ENCODE results near the gene ERCC2.

The ERCC2 gene

DNA sequence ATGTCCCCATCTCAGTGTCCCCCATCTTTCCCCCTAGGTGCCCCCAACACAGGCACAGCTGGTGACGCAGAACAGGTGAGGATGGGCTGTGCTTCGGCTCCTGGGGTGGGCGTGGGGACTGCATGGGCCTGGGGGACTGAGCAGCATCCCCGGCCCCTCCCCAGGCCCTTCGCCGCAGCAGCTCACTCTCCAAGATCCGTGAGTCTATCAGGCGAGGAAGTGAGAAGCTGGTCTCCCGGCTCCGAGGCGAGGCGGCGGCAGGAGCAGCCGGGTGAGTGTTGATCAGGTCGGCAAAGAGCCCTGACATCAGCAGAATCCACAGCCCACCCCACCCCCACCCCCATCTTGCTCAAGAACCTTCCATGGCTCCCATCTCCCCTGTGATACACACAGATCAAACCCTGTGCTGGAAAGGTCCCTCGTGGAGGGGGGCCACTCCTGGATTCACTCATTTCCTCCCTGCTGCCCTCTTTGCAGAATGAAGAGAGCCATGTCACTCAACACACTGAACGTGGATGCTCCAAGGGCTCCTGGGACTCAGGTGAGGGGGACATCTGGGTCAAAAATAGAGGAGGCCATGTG, 19.8 kb downstream of the ERCC2 start:
- Histone ChIP-seq H3K9me3 (ENCODE audit: control extremely low read depth in 1 of 5, control insufficient read depth in 4 of 5, insufficient read depth in 2 of 5, low read depth in 1 of 5, low read length in 4 of 5) (no peaks in the 10 kb centered on the region), H3K4me1 (ENCODE audit: control extremely low read depth in 1 of 4, control insufficient read depth in 4 of 4, insufficient read depth in 4 of 4, low read length in 3 of 4) (no peaks in the 10 kb centered on the region), H3K36me3 (ENCODE audit: control insufficient read depth in 4 of 4, insufficient read depth in 4 of 4, low read length in 3 of 4) (peaks cover 0 to 43% (median 22%) of the 10 kb centered on the region in 4 experiments), H3K27me3 (replicated peaks in 2 of 5; ENCODE audit: control insufficient read depth in 4 of 5, insufficient read depth in 5 of 5, low read length in 4 of 5) (peaks cover 0 to 26% (median 3%) of the 10 kb centered on the region in 5 experiments), H3K27ac (ENCODE audit: insufficient read depth in 1 of 2, low read depth in 1 of 2, low read length in 2 of 2, poor library complexity in 1 of 2, severe bottlenecking in 2 of 2) (no peak overlapping the region), H3K4me3 (ENCODE audit: control insufficient read depth in 1 of 7, extremely low read depth in 1 of 7, insufficient read depth in 4 of 7, low read depth in 2 of 7, low read length in 6 of 7) (no peak overlapping the region)
- ChIA-PET POLR2A (no interaction called here), CTCF (interaction anchor here (1.2 kb wide), 1 partner anchor 11 kb away, joined by 3 read pairs; no protein-coding TSS in a partner anchor)
- DNase-seq, result no peak
- 90% methylated on average over 9 of the region's 17 CpGs for WGBS (ENCODE audit: insufficient coverage)

DNA sequence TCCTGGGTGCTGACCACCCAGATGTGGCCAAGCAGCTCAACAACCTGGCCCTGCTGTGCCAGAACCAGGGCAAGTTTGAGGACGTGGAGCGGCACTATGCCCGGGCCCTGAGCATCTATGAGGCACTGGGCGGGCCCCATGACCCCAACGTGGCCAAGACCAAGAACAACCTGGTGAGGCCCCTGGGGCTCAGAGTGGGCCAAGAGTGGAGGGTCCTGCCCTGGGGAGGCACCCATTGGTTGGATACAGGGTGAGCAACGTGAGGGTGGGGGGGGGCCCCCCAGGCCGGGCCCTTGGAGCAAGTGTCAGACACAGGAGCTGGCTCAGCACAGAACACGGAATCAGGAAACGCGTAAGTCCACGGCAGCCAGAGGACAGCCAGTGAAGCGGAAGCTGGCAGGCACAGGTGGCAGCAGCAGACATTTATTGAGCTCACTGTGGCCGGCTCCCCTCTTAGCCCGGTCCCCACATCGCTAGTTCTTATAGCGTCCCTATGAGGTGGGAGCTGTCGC, 20.9 kb downstream of the ERCC2 start:
- 94% methylated on average over 14 of the region's 17 CpGs for WGBS (ENCODE audit: insufficient coverage)
- no peak overlapping the region for H3K27ac ChIP-seq (ENCODE audit: insufficient read depth in 1 of 2, low read depth in 1 of 2, low read length in 2 of 2, poor library complexity in 1 of 2, severe bottlenecking in 2 of 2)
- H3K36me3 ChIP-seq (ENCODE audit: control insufficient read depth in 4 of 4, insufficient read depth in 4 of 4, low read length in 3 of 4), result peaks cover 0 to 35% (median 20%) of the 10 kb centered on the region in 4 experiments
- ChIA-PET CTCF (interaction anchor here (1.2 kb wide), 1 partner anchor 12 kb away, joined by 3 read pairs; no protein-coding TSS in a partner anchor), POLR2A (interaction anchor here (0.7 kb wide), 1 partner anchor 22 kb away, joined by 6 read pairs; no protein-coding TSS in a partner anchor)
- peaks cover 0 to 35% (median 6%) of the 10 kb centered on the region in 5 experiments for H3K27me3 ChIP-seq (replicated peaks in 2 of 5; ENCODE audit: control insufficient read depth in 4 of 5, insufficient read depth in 5 of 5, low read length in 4 of 5)
- no peaks in the 10 kb centered on the region for H3K9me3 ChIP-seq (ENCODE audit: control extremely low read depth in 1 of 5, control insufficient read depth in 4 of 5, insufficient read depth in 2 of 5, low read depth in 1 of 5, low read length in 4 of 5)
- H3K4me3 ChIP-seq (ENCODE audit: control insufficient read depth in 1 of 7, extremely low read depth in 1 of 7, insufficient read depth in 4 of 7, low read depth in 2 of 7, low read length in 6 of 7), result no peak overlapping the region
- no peak for DNase-seq
- no peaks in the 10 kb centered on the region for H3K4me1 ChIP-seq (ENCODE audit: control extremely low read depth in 1 of 4, control insufficient read depth in 4 of 4, insufficient read depth in 4 of 4, low read length in 3 of 4)

GRCh38 chr19:45349126-45349415, 21.3 kb downstream of the ERCC2 start:
- Histone ChIP-seq H3K27me3 (replicated peaks in 2 of 5; ENCODE audit: control insufficient read depth in 4 of 5, insufficient read depth in 5 of 5, low read length in 4 of 5) (peaks cover 0 to 37% (median 6%) of the 10 kb centered on the region in 5 experiments), H3K36me3 (ENCODE audit: control insufficient read depth in 4 of 4, insufficient read depth in 4 of 4, low read length in 3 of 4) (peaks cover 0 to 32% (median 18%) of the 10 kb centered on the region in 4 experiments), H3K9me3 (ENCODE audit: control extremely low read depth in 1 of 5, control insufficient read depth in 4 of 5, insufficient read depth in 2 of 5, low read depth in 1 of 5, low read length in 4 of 5) (no peaks in the 10 kb centered on the region), H3K4me3 (ENCODE audit: control insufficient read depth in 1 of 7, extremely low read depth in 1 of 7, insufficient read depth in 4 of 7, low read depth in 2 of 7, low read length in 6 of 7) (no peak overlapping the region), H3K4me1 (ENCODE audit: control extremely low read depth in 1 of 4, control insufficient read depth in 4 of 4, insufficient read depth in 4 of 4, low read length in 3 of 4) (no peaks in the 10 kb centered on the region), H3K27ac (ENCODE audit: insufficient read depth in 1 of 2, low read depth in 1 of 2, low read length in 2 of 2, poor library complexity in 1 of 2, severe bottlenecking in 2 of 2) (no peak overlapping the region)
- 74% methylated on average over 3 of the region's 3 CpGs for WGBS (ENCODE audit: insufficient coverage)
- POLR2A ChIA-PET, result no interaction called here
- CTCF ChIA-PET, result no interaction called here
- DNase-seq, result no peak

DNA sequence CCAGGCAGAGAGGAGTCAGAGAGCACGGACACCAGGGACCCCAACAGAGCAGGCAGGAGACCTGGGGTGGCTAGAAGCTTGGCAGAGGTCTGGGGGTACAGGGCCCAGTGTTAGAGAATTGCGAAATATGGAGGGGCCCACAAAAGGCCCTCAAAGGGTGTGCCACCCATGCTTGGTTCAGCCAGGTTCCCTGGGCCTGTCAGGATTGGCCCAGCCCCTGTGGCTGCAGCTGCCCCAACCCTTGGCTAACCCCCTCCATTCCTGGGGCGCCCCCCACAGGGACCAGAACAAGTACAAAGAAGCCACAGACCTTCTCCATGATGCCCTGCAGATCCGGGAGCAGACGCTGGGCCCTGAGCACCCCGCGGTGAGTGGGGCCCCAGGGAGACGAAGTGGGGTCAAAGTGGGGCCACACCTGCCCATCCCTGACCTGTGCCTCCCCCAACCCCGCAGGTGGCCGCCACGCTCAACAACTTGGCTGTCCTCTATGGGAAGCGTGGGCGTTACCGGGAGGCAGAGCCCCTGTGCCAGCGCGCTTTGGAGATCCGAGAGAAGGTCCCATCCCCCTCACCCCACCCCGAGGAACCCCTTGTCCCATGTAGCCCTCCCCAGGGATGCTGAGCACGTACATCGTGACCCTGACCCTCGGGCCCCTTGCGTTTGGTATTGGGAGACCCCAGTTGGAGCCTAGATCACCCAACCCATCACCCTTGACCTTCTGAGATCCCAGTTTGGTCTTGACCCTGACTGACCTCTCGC, 21.8 kb downstream of the ERCC2 start:
- Histone ChIP-seq H3K9me3 (ENCODE audit: control extremely low read depth in 1 of 5, control insufficient read depth in 4 of 5, insufficient read depth in 2 of 5, low read depth in 1 of 5, low read length in 4 of 5) (no peaks in the 10 kb centered on the region), H3K36me3 (ENCODE audit: control insufficient read depth in 4 of 4, insufficient read depth in 4 of 4, low read length in 3 of 4) (peaks cover 0 to 28% (median 15%) of the 10 kb centered on the region in 4 experiments), H3K4me3 (ENCODE audit: control insufficient read depth in 1 of 7, extremely low read depth in 1 of 7, insufficient read depth in 4 of 7, low read depth in 2 of 7, low read length in 6 of 7) (no peak overlapping the region), H3K4me1 (ENCODE audit: control extremely low read depth in 1 of 4, control insufficient read depth in 4 of 4, insufficient read depth in 4 of 4, low read length in 3 of 4) (no peaks in the 10 kb centered on the region), H3K27me3 (replicated peaks in 2 of 5; ENCODE audit: control insufficient read depth in 4 of 5, insufficient read depth in 5 of 5, low read length in 4 of 5) (peaks cover 0 to 38% (median 6%) of the 10 kb centered on the region in 5 experiments), H3K27ac (ENCODE audit: insufficient read depth in 1 of 2, low read depth in 1 of 2, low read length in 2 of 2, poor library complexity in 1 of 2, severe bottlenecking in 2 of 2) (no peak overlapping the region)
- no peak for DNase-seq
- POLR2A ChIA-PET, result no interaction called here
- 82% methylated on average over 13 of the region's 23 CpGs for WGBS (ENCODE audit: insufficient coverage)
- CTCF ChIA-PET, result interaction anchor here (1.1 kb wide), 1 partner anchor 10 kb away, joined by 5 read pairs; no protein-coding TSS in a partner anchor

DNA sequence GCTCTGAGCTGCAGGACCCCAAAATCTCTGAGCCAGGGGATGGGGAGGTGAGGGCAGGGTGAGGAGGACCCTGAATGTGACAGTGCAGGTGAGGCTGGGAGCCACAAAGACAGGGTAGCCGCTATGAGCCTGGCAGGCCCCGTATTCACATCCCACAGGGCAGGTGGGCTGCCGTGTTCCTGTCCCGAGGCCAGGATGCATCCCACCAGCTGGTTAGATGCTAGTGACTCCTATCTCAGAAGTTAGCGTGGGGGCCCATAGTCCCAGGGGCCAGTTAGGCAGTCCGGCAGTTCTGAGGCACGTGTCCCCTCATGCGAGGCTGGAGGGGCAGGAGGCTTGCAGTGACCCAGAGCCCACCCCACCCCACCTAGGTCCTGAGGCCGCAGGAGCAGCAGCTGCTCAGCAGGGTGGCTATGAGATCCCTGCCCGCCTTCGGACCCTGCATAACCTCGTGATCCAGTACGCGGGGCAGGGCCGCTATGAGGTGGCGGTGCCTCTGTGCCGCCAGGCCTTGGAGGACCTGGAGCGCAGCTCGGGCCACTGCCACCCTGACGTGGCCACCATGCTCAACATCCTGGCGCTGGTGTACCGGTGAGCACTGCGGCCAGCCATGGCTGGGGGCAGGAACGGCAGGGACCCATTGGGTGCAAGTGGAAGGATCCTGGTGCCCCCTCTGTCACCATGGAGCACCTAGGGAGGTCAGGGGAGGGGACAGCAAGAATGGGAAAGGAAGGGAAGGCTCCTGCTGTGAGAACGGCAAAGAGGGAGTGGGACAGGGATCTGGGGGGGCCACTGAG, 22.6 kb downstream of the ERCC2 start:
- 86% methylated on average over 24 of the region's 25 CpGs for WGBS (ENCODE audit: insufficient coverage)
- Histone ChIP-seq H3K27ac (ENCODE audit: insufficient read depth in 1 of 2, low read depth in 1 of 2, low read length in 2 of 2, poor library complexity in 1 of 2, severe bottlenecking in 2 of 2) (no peak overlapping the region), H3K36me3 (ENCODE audit: control insufficient read depth in 4 of 4, insufficient read depth in 4 of 4, low read length in 3 of 4) (peaks cover 0 to 21% (median 13%) of the 10 kb centered on the region in 4 experiments), H3K9me3 (ENCODE audit: control extremely low read depth in 1 of 5, control insufficient read depth in 4 of 5, insufficient read depth in 2 of 5, low read depth in 1 of 5, low read length in 4 of 5) (no peaks in the 10 kb centered on the region), H3K4me1 (ENCODE audit: control extremely low read depth in 1 of 4, control insufficient read depth in 4 of 4, insufficient read depth in 4 of 4, low read length in 3 of 4) (no peaks in the 10 kb centered on the region), H3K4me3 (ENCODE audit: control insufficient read depth in 1 of 7, extremely low read depth in 1 of 7, insufficient read depth in 4 of 7, low read depth in 2 of 7, low read length in 6 of 7) (no peak overlapping the region), H3K27me3 (replicated peaks in 2 of 5; ENCODE audit: control insufficient read depth in 4 of 5, insufficient read depth in 5 of 5, low read length in 4 of 5) (peaks cover 0 to 42% (median 9%) of the 10 kb centered on the region in 5 experiments)
- CTCF ChIA-PET, result interaction anchor here (1.1 kb wide), 1 partner anchor 9 kb away, joined by 5 read pairs; no protein-coding TSS in a partner anchor
- POLR2A ChIA-PET, result no interaction called here
- DNase-seq, result no peak

DNA sequence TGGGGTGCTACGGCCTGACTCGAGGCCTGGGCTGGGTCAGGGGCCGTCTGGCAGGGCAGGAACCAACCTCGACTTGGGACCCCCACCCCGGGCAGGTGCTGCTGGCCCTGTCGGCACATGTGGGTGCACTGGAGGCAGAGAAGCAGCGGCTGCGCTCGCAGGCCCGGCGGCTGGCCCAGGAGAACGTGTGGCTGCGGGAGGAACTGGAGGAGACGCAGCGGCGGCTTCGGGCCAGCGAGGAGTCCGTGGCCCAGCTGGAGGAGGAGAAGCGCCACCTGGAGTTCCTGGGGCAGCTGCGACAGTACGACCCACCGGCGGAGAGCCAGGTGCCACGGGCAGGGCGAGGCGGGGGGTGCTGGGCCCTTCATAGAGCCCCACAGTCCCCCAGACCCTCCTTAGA, 23.9 kb downstream of the ERCC2 start:
- Histone ChIP-seq H3K27me3 (replicated peaks in 2 of 5; ENCODE audit: control insufficient read depth in 4 of 5, insufficient read depth in 5 of 5, low read length in 4 of 5) (peaks cover 0 to 51% (median 13%) of the 10 kb centered on the region in 5 experiments), H3K4me1 (ENCODE audit: control extremely low read depth in 1 of 4, control insufficient read depth in 4 of 4, insufficient read depth in 4 of 4, low read length in 3 of 4) (no peaks in the 10 kb centered on the region), H3K4me3 (ENCODE audit: control insufficient read depth in 1 of 7, extremely low read depth in 1 of 7, insufficient read depth in 4 of 7, low read depth in 2 of 7, low read length in 6 of 7) (no peak overlapping the region), H3K36me3 (ENCODE audit: control insufficient read depth in 4 of 4, insufficient read depth in 4 of 4, low read length in 3 of 4) (peaks cover 0 to 12% (median 4%) of the 10 kb centered on the region in 4 experiments), H3K9me3 (ENCODE audit: control extremely low read depth in 1 of 5, control insufficient read depth in 4 of 5, insufficient read depth in 2 of 5, low read depth in 1 of 5, low read length in 4 of 5) (no peaks in the 10 kb centered on the region), H3K27ac (ENCODE audit: insufficient read depth in 1 of 2, low read depth in 1 of 2, low read length in 2 of 2, poor library complexity in 1 of 2, severe bottlenecking in 2 of 2) (no peak overlapping the region)
- WGBS (ENCODE audit: insufficient coverage), result 28% methylated on average over 22 of the region's 27 CpGs
- peak in 1 of 3 donors; percentile 49 for DNase-seq
- ChIA-PET POLR2A (no interaction called here), CTCF (interaction anchor here (1.2 kb wide), 1 partner anchor 9 kb away, joined by 3 read pairs; no protein-coding TSS in a partner anchor)

Data from common myeloid progenitor, CD34-positive (primary cell).